Measurements from ENCODE around the gene HES1. TPM values are rescaled to one million over a fixed set of nuclear protein-coding genes. Genes with fewer than 3 reads are reported as not detected.

Gene HES1
- total RNA-seq, 1 donor from 2014 or later, result 100 TPM

- DNase-seq (ENCODE audit: extremely low spot score, unreplicated experiment), result no peak
- no peak overlapping the region for H3K4me3 Mint-ChIP-seq
- peaks cover 53% of the 10 kb centered on the region for H3K4me1 Mint-ChIP-seq (ENCODE audit: unreplicated experiment)
- H3K9me3 Mint-ChIP-seq, result peaks cover 8% of the 10 kb centered on the region
- TF ChIP-seq, protein P1, sequence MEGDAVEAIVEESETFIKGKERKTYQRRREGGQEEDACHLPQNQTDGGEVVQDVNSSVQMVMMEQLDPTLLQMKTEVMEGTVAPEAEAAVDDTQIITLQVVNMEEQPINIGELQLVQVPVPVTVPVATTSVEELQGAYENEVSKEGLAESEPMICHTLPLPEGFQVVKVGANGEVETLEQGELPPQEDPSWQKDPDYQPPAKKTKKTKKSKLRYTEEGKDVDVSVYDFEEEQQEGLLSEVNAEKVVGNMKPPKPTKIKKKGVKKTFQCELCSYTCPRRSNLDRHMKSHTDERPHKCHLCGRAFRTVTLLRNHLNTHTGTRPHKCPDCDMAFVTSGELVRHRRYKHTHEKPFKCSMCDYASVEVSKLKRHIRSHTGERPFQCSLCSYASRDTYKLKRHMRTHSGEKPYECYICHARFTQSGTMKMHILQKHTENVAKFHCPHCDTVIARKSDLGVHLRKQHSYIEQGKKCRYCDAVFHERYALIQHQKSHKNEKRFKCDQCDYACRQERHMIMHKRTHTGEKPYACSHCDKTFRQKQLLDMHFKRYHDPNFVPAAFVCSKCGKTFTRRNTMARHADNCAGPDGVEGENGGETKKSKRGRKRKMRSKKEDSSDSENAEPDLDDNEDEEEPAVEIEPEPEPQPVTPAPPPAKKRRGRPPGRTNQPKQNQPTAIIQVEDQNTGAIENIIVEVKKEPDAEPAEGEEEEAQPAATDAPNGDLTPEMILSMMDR (conservative IDR thresholded peaks at IDR 0.05), result no peak
- no peaks in the 10 kb centered on the region for H3K36me3 Mint-ChIP-seq
- no peaks in the 10 kb centered on the region for H3K27me3 Mint-ChIP-seq
- no peak overlapping the region for H3K27ac Mint-ChIP-seq
Measured at GRCh38 chr3:194168994-194169393, 33.0 kb downstream of the HES1 start.

- Mint-ChIP-seq H3K36me3 (no peaks in the 10 kb centered on the region), H3K27me3 (no peaks in the 10 kb centered on the region), H3K27ac (no peak overlapping the region), H3K9me3 (peaks cover 8% of the 10 kb centered on the region), H3K4me1 (ENCODE audit: unreplicated experiment) (peaks cover 53% of the 10 kb centered on the region), H3K4me3 (peak overlapping the region; percentile 11)
- TF ChIP-seq, protein P1 (conservative IDR thresholded peaks at IDR 0.05), result no peak
- no peak for DNase-seq (ENCODE audit: extremely low spot score, unreplicated experiment)
Measured at GRCh38 chr3:194169595-194169994, 33.6 kb downstream of the HES1 start.

GRCh38 chr3:194170793-194171192 is 34.8 kb downstream of the HES1 start:
- H3K4me1 Mint-ChIP-seq (ENCODE audit: unreplicated experiment), result peaks cover 45% of the 10 kb centered on the region
- H3K36me3 Mint-ChIP-seq, result no peaks in the 10 kb centered on the region
- no peak overlapping the region for H3K4me3 Mint-ChIP-seq
- no peak for DNase-seq (ENCODE audit: extremely low spot score, unreplicated experiment)
- TF ChIP-seq, protein P1 (conservative IDR thresholded peaks at IDR 0.05), result no peak
- no peak overlapping the region for H3K27ac Mint-ChIP-seq
- H3K9me3 Mint-ChIP-seq, result peaks cover 8% of the 10 kb centered on the region
- H3K27me3 Mint-ChIP-seq, result no peaks in the 10 kb centered on the region

DNA sequence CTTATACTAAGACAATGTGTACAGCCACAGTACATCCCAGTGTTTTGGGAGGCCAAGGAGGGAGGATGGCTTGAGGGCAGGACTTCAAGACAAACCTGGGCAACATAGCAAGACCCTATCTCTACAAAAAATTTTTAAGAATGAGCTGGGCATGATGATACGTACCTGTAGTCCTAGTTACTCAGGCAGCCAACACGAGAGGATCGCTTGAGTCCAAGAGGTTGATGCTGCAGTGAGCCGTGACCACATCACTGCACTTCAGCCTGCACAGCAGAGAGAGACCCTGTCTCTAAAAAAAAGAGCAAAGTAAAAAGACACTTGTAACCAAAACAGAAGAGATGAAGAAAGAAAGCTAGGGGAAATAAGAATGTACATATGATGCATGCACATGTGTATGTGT is 38.5 kb downstream of the HES1 start:
- Mint-ChIP-seq H3K27ac (no peak overlapping the region), H3K36me3 (no peaks in the 10 kb centered on the region), H3K9me3 (peaks cover 8% of the 10 kb centered on the region), H3K27me3 (peaks cover 3% of the 10 kb centered on the region), H3K4me1 (ENCODE audit: unreplicated experiment) (peaks cover 41% of the 10 kb centered on the region), H3K4me3 (no peak overlapping the region)
- no peak for DNase-seq (ENCODE audit: extremely low spot score, unreplicated experiment)
- TF ChIP-seq, protein P1 (conservative IDR thresholded peaks at IDR 0.05), result no peak

GRCh38 chr3:194174980-194175379 is 39.0 kb downstream of the HES1 start:
- no peaks in the 10 kb centered on the region for H3K36me3 Mint-ChIP-seq
- H3K4me3 Mint-ChIP-seq, result no peak overlapping the region

More at GRCh38 chr3:194174980-194175379, 39.0 kb downstream of the HES1 start:
- H3K9me3 Mint-ChIP-seq, result peaks cover 8% of the 10 kb centered on the region
- no peak overlapping the region for H3K27ac Mint-ChIP-seq
- TF ChIP-seq, protein P1 (conservative IDR thresholded peaks at IDR 0.05), result no peak
- H3K4me1 Mint-ChIP-seq (ENCODE audit: unreplicated experiment), result peaks cover 37% of the 10 kb centered on the region
- peaks cover 3% of the 10 kb centered on the region for H3K27me3 Mint-ChIP-seq
- DNase-seq (ENCODE audit: extremely low spot score, unreplicated experiment), result no peak

All from type B pancreatic cell (in vitro differentiated cells).